Measurements from ENCODE around the gene RAB30. TPM values are rescaled to one million over a fixed set of nuclear protein-coding genes. Genes with fewer than 3 reads are reported as not detected.

Gene RAB30
- total RNA-seq, 1 experiment from 2014 or later = 6.2 TPM

DNA sequence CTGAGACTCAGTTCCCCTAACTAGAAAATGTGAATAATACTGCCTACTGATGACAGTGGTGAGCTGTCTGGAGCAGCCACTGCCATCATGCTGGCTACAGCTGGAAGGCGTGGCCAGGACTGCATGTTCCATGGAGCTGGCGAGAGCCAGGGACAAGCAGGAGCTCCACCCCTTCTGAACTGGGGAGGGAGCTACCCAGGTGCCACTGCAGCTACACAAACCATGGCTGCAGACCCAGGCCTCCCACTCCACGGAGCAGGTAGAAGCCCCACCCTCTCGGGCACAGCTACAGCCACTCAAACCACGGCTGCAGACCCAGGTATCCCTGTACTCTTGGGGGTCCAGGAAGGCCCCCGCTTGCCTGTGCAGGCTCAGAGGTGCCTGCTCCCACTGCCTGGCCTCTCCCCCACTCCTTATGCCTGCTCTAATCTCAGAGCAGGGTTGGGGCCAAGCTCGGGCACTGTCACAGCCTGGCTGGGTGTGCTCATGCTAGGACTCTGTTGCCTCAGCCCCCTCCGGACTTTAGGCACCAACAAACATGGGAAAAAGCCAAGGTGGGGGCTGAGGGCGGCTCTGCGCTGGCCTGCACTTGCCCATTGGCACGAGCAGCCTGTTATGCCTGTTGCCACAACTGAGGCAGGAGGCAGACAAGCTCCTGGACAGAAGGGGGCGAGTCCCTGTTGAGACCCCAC lies 51.7 kb downstream of the RAB30 start (continued):
- no peak for TF ChIP-seq KAT7 (CRISPR knock-in tag; IDR thresholded peaks at IDR 0.05; ENCODE audit: borderline replicate concordance)
- no peak for TF ChIP-seq HMGA2 (CRISPR knock-in tag; IDR thresholded peaks at IDR 0.05)
- TF ChIP-seq, protein P1, sequence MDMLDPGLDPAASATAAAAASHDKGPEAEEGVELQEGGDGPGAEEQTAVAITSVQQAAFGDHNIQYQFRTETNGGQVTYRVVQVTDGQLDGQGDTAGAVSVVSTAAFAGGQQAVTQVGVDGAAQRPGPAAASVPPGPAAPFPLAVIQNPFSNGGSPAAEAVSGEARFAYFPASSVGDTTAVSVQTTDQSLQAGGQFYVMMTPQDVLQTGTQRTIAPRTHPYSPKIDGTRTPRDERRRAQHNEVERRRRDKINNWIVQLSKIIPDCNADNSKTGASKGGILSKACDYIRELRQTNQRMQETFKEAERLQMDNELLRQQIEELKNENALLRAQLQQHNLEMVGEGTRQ (CRISPR knock-in tag; IDR thresholded peaks at IDR 0.05) = no peak
- TF ChIP-seq, protein P2, sequence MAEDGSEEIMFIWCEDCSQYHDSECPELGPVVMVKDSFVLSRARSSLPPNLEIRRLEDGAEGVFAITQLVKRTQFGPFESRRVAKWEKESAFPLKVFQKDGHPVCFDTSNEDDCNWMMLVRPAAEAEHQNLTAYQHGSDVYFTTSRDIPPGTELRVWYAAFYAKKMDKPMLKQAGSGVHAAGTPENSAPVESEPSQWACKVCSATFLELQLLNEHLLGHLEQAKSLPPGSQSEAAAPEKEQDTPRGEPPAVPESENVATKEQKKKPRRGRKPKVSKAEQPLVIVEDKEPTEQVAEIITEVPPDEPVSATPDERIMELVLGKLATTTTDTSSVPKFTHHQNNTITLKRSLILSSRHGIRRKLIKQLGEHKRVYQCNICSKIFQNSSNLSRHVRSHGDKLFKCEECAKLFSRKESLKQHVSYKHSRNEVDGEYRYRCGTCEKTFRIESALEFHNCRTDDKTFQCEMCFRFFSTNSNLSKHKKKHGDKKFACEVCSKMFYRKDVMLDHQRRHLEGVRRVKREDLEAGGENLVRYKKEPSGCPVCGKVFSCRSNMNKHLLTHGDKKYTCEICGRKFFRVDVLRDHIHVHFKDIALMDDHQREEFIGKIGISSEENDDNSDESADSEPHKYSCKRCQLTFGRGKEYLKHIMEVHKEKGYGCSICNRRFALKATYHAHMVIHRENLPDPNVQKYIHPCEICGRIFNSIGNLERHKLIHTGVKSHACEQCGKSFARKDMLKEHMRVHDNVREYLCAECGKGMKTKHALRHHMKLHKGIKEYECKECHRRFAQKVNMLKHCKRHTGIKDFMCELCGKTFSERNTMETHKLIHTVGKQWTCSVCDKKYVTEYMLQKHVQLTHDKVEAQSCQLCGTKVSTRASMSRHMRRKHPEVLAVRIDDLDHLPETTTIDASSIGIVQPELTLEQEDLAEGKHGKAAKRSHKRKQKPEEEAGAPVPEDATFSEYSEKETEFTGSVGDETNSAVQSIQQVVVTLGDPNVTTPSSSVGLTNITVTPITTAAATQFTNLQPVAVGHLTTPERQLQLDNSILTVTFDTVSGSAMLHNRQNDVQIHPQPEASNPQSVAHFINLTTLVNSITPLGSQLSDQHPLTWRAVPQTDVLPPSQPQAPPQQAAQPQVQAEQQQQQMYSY (CRISPR knock-in tag; IDR thresholded peaks at IDR 0.05) = no peak
- TF ChIP-seq ZNF396 (CRISPR knock-in tag; IDR thresholded peaks at IDR 0.05; ENCODE audit: borderline replicate concordance) = no peak
- TF ChIP-seq SP1 (CRISPR knock-in tag; conservative IDR thresholded peaks at IDR 0.05) = no peak
- TF ChIP-seq, protein P3, sequence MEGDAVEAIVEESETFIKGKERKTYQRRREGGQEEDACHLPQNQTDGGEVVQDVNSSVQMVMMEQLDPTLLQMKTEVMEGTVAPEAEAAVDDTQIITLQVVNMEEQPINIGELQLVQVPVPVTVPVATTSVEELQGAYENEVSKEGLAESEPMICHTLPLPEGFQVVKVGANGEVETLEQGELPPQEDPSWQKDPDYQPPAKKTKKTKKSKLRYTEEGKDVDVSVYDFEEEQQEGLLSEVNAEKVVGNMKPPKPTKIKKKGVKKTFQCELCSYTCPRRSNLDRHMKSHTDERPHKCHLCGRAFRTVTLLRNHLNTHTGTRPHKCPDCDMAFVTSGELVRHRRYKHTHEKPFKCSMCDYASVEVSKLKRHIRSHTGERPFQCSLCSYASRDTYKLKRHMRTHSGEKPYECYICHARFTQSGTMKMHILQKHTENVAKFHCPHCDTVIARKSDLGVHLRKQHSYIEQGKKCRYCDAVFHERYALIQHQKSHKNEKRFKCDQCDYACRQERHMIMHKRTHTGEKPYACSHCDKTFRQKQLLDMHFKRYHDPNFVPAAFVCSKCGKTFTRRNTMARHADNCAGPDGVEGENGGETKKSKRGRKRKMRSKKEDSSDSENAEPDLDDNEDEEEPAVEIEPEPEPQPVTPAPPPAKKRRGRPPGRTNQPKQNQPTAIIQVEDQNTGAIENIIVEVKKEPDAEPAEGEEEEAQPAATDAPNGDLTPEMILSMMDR (IDR thresholded peaks at IDR 0.05) = no peak
- no peak for TF ChIP-seq RORB (CRISPR knock-in tag; IDR thresholded peaks at IDR 0.05)
- TF ChIP-seq CREB1 (CRISPR knock-in tag; IDR thresholded peaks at IDR 0.05) = no peak
- TF ChIP-seq, protein P4, sequence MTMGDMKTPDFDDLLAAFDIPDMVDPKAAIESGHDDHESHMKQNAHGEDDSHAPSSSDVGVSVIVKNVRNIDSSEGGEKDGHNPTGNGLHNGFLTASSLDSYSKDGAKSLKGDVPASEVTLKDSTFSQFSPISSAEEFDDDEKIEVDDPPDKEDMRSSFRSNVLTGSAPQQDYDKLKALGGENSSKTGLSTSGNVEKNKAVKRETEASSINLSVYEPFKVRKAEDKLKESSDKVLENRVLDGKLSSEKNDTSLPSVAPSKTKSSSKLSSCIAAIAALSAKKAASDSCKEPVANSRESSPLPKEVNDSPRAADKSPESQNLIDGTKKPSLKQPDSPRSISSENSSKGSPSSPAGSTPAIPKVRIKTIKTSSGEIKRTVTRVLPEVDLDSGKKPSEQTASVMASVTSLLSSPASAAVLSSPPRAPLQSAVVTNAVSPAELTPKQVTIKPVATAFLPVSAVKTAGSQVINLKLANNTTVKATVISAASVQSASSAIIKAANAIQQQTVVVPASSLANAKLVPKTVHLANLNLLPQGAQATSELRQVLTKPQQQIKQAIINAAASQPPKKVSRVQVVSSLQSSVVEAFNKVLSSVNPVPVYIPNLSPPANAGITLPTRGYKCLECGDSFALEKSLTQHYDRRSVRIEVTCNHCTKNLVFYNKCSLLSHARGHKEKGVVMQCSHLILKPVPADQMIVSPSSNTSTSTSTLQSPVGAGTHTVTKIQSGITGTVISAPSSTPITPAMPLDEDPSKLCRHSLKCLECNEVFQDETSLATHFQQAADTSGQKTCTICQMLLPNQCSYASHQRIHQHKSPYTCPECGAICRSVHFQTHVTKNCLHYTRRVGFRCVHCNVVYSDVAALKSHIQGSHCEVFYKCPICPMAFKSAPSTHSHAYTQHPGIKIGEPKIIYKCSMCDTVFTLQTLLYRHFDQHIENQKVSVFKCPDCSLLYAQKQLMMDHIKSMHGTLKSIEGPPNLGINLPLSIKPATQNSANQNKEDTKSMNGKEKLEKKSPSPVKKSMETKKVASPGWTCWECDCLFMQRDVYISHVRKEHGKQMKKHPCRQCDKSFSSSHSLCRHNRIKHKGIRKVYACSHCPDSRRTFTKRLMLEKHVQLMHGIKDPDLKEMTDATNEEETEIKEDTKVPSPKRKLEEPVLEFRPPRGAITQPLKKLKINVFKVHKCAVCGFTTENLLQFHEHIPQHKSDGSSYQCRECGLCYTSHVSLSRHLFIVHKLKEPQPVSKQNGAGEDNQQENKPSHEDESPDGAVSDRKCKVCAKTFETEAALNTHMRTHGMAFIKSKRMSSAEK (CRISPR knock-in tag; IDR thresholded peaks at IDR 0.05; ENCODE audit: borderline replicate concordance) = no peak
- TF ChIP-seq CREM (CRISPR knock-in tag; IDR thresholded peaks at IDR 0.05) = no peak

DNA sequence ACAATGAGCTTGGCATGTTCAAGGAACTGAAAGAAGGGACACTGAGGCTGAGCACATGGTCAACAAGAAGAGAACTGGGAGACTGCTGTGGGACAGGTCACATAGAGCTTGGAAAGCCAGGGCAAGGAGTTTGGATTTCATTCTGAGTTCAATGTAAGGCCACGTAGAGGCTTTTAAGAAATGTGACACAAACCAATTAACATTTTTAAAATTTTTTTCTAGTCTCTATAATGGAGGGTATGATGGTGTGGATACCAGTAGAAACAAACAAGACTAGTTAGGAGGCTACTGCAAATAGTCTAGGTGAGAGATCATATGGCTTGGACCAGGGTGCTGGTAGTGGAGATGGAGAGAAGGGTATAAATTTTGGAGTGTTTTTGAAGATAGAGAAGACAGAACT lies 56.7 kb downstream of the RAB30 start:
- CTCF ChIA-PET = no interaction called here
- H3K9me3 Mint-ChIP-seq = no peaks in the 10 kb centered on the region
- TF ChIP-seq PRRX2 (CRISPR knock-in tag; IDR thresholded peaks at IDR 0.05) = no peak
- TF ChIP-seq, protein P5, sequence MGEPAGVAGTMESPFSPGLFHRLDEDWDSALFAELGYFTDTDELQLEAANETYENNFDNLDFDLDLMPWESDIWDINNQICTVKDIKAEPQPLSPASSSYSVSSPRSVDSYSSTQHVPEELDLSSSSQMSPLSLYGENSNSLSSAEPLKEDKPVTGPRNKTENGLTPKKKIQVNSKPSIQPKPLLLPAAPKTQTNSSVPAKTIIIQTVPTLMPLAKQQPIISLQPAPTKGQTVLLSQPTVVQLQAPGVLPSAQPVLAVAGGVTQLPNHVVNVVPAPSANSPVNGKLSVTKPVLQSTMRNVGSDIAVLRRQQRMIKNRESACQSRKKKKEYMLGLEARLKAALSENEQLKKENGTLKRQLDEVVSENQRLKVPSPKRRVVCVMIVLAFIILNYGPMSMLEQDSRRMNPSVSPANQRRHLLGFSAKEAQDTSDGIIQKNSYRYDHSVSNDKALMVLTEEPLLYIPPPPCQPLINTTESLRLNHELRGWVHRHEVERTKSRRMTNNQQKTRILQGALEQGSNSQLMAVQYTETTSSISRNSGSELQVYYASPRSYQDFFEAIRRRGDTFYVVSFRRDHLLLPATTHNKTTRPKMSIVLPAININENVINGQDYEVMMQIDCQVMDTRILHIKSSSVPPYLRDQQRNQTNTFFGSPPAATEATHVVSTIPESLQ (CRISPR knock-in tag; IDR thresholded peaks at IDR 0.05) = no peak
- TF ChIP-seq, protein P6, sequence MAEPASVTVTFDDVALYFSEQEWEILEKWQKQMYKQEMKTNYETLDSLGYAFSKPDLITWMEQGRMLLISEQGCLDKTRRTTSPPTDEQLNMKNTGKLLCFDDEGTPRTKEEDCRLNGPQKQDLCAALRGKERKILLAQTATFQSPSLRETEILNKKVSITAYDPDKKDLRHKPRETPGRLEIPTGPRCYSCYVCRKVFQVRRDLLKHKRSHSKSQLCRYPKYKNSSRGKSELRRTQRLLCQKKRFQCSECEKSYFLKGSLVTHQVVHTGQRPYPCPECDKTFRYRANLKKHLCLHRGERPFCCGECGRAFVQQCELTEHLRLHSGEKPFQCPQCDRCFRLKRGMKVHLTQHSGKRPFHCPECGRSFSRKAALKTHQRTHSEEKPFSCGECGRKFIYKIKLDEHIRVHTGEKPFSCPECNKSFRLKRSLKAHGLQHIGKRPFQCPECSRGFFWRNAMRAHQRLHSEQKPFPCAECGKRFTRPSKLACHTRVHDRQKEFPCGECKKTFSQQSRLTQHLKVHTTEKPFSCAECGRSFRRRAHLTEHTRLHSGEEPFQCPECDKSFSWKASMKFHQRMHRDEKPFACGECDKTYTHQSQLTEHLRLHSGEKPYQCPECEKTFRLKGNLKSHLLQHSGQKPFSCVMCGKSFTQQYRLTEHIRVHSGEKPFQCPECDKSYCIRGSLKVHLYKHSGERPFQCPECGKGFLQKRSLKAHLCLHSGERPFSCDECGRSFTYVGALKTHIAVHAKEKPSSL (CRISPR knock-in tag; conservative IDR thresholded peaks at IDR 0.05) = no peak
- no peak for TF ChIP-seq CREM (CRISPR knock-in tag; IDR thresholded peaks at IDR 0.05)
- DNase-seq (ENCODE audit: low spot score) (no peak), ATAC-seq (no peak)
- H3K4me3 Mint-ChIP-seq = no peak overlapping the region
- POLR2A ChIA-PET = no interaction called here
- no peaks in the 10 kb centered on the region for H3K36me3 Mint-ChIP-seq
- no peak overlapping the region for H3K27ac Mint-ChIP-seq
- peaks cover 5% of the 10 kb centered on the region for H3K4me1 Mint-ChIP-seq
- no peaks in the 10 kb centered on the region for H3K27me3 Mint-ChIP-seq (ENCODE audit: low read depth)

Measured in WTC11 (cell line).